Dendritic cell treated with granulocyte-macrophage colony-stimulating factor and Interleukin-4, amounts not matched to agents 40 ng/mL and 50 ng/mL, for 4 days (primary cell): ENCODE measurements around the gene EFCAB7.

ENCODE experiments used
- H3K27ac Mint-ChIP-seq: one replicate; pipeline ENCODE4 v1.8.0; 2022; ENCODE audit warnings: mild to moderate bottlenecking, mixed read lengths
- H3K27me3 Mint-ChIP-seq: one replicate; pipeline ENCODE4 v1.8.0; 2022; ENCODE audit warnings: mild to moderate bottlenecking, mixed read lengths
- H3K36me3 Mint-ChIP-seq: one replicate; pipeline ENCODE4 v1.8.0; 2022; ENCODE audit warnings: low read depth, mixed read lengths
- H3K4me1 Mint-ChIP-seq: one replicate; pipeline ENCODE4 v1.8.0; 2022; ENCODE audit warnings: low read depth, mixed read lengths
- H3K4me3 Mint-ChIP-seq: one replicate; pipeline ENCODE4 v1.8.0; 2022; ENCODE audit warnings: mild to moderate bottlenecking, moderate library complexity, mixed read lengths
- H3K9me3 Mint-ChIP-seq: one replicate; pipeline ENCODE4 v1.8.0; 2022; ENCODE audit warnings: mixed read lengths
- intact Hi-C: fragments of 100-400 bp; cut with micrococcal nuclease; formaldehyde crosslinking; loops from one replicate; pipeline ENCODE4 v1.15.0; 2022

Gene EFCAB7

GRCh38 chr1:63522891-63523728 lies at the start of gene EFCAB7, which contains the start of gene ITGB3BP:
Gene EFCAB7 (plus strand): TSS chr1:63523525. CDS start chr1:63525573, 2,048 bp downstream.
Gene ITGB3BP (minus strand): TSS chr1:63523225. CDS start chr1:63523133, 92 bp downstream.
- Mint-ChIP-seq H3K4me1 (peaks cover 7% of the 10 kb centered on the region), H3K27me3 (no peaks in the 10 kb centered on the region), H3K4me3 (peak within 1 kb of the TSS; percentile 86), H3K9me3 (no peaks in the 10 kb centered on the region), H3K36me3 (peaks cover 10% of the 10 kb centered on the region), H3K27ac (peak within 1 kb of the TSS; percentile 95)
- intact Hi-C loops = loop anchor here (2.0 kb wide), 2 partner anchors 156 to 196 kb away; partner anchors contain the start of gene ALG6

- H3K27ac Mint-ChIP-seq = no peak overlapping the region
- no peaks in the 10 kb centered on the region for H3K36me3 Mint-ChIP-seq
- H3K27me3 Mint-ChIP-seq = no peaks in the 10 kb centered on the region
- no peaks in the 10 kb centered on the region for H3K4me1 Mint-ChIP-seq
- H3K4me3 Mint-ChIP-seq = no peak overlapping the region
- no peaks in the 10 kb centered on the region for H3K9me3 Mint-ChIP-seq
- intact Hi-C loops = no loop called here
Observed at GRCh38 chr1:63475761-63476160, 47.6 kb upstream of the EFCAB7 start.

GRCh38 chr1:63480057-63480456 lies 43.3 kb upstream of the EFCAB7 start:
- intact Hi-C loops = no loop called here
- no peak overlapping the region for H3K4me3 Mint-ChIP-seq
- H3K36me3 Mint-ChIP-seq = no peaks in the 10 kb centered on the region
- H3K4me1 Mint-ChIP-seq = no peaks in the 10 kb centered on the region
- H3K27ac Mint-ChIP-seq = no peak overlapping the region
- no peaks in the 10 kb centered on the region for H3K9me3 Mint-ChIP-seq
- H3K27me3 Mint-ChIP-seq = no peaks in the 10 kb centered on the region

- H3K27me3 Mint-ChIP-seq = no peaks in the 10 kb centered on the region
- intact Hi-C loops = no loop called here
- H3K9me3 Mint-ChIP-seq = no peaks in the 10 kb centered on the region
- no peaks in the 10 kb centered on the region for H3K4me1 Mint-ChIP-seq
- H3K36me3 Mint-ChIP-seq = no peaks in the 10 kb centered on the region
- H3K27ac Mint-ChIP-seq = no peak overlapping the region
- H3K4me3 Mint-ChIP-seq = no peak overlapping the region
Observed at GRCh38 chr1:63486629-63487028, 36.7 kb upstream of the EFCAB7 start.

- no peaks in the 10 kb centered on the region for H3K9me3 Mint-ChIP-seq
- H3K27ac Mint-ChIP-seq = no peak overlapping the region
- no peaks in the 10 kb centered on the region for H3K27me3 Mint-ChIP-seq
- peaks cover 2% of the 10 kb centered on the region for H3K4me1 Mint-ChIP-seq
- H3K4me3 Mint-ChIP-seq = no peak overlapping the region
- intact Hi-C loops = no loop called here
- H3K36me3 Mint-ChIP-seq = no peaks in the 10 kb centered on the region
Observed at GRCh38 chr1:63487336-63488065, 35.8 kb upstream of the EFCAB7 start.

- Mint-ChIP-seq H3K36me3 (no peaks in the 10 kb centered on the region), H3K27me3 (no peaks in the 10 kb centered on the region), H3K4me3 (no peak overlapping the region), H3K9me3 (no peaks in the 10 kb centered on the region), H3K4me1 (peaks cover 7% of the 10 kb centered on the region), H3K27ac (no peak overlapping the region)
- intact Hi-C loops = no loop called here
Observed at GRCh38 chr1:63497577-63497976, 25.7 kb upstream of the EFCAB7 start.

GRCh38 chr1:63498106-63498505 lies 25.2 kb upstream of the EFCAB7 start:
- intact Hi-C loops = no loop called here
- no peak overlapping the region for H3K4me3 Mint-ChIP-seq
- H3K27me3 Mint-ChIP-seq = no peaks in the 10 kb centered on the region
- H3K9me3 Mint-ChIP-seq = no peaks in the 10 kb centered on the region
- peaks cover 5% of the 10 kb centered on the region for H3K4me1 Mint-ChIP-seq
- no peaks in the 10 kb centered on the region for H3K36me3 Mint-ChIP-seq
- no peak overlapping the region for H3K27ac Mint-ChIP-seq

GRCh38 chr1:63501256-63501655 lies 22.1 kb upstream of the EFCAB7 start:
- Mint-ChIP-seq H3K27me3 (no peaks in the 10 kb centered on the region), H3K4me1 (peaks cover 5% of the 10 kb centered on the region), H3K4me3 (no peak overlapping the region), H3K9me3 (peaks cover 9% of the 10 kb centered on the region), H3K27ac (no peak overlapping the region), H3K36me3 (peaks cover 12% of the 10 kb centered on the region)
- intact Hi-C loops = no loop called here

- Mint-ChIP-seq H3K27ac (no peak overlapping the region), H3K36me3 (peaks cover 13% of the 10 kb centered on the region)
- intact Hi-C loops = no loop called here
Observed at GRCh38 chr1:63506782-63507181, 16.5 kb upstream of the EFCAB7 start.

GRCh38 chr1:63509718-63510117 lies 13.6 kb upstream of the EFCAB7 start:
- peaks cover 9% of the 10 kb centered on the region for H3K9me3 Mint-ChIP-seq
- H3K4me3 Mint-ChIP-seq = no peak overlapping the region
- H3K27me3 Mint-ChIP-seq = no peaks in the 10 kb centered on the region
- intact Hi-C loops = no loop called here
- H3K36me3 Mint-ChIP-seq = peaks cover 13% of the 10 kb centered on the region
- no peak overlapping the region for H3K27ac Mint-ChIP-seq
- H3K4me1 Mint-ChIP-seq = no peaks in the 10 kb centered on the region

More at GRCh38 chr1:63506782-63507181, 16.5 kb upstream of the EFCAB7 start:
- Mint-ChIP-seq H3K9me3 (peaks cover 9% of the 10 kb centered on the region), H3K27me3 (no peaks in the 10 kb centered on the region), H3K4me3 (no peak overlapping the region), H3K4me1 (no peaks in the 10 kb centered on the region)

GRCh38 chr1:63512584-63512983 lies 10.7 kb upstream of the EFCAB7 start:
- intact Hi-C loops = no loop called here
- Mint-ChIP-seq H3K27ac (no peak overlapping the region), H3K9me3 (no peaks in the 10 kb centered on the region), H3K4me1 (no peaks in the 10 kb centered on the region), H3K4me3 (no peak overlapping the region), H3K36me3 (no peaks in the 10 kb centered on the region), H3K27me3 (no peaks in the 10 kb centered on the region)

- intact Hi-C loops = no loop called here
- no peaks in the 10 kb centered on the region for H3K9me3 Mint-ChIP-seq
- H3K36me3 Mint-ChIP-seq = no peaks in the 10 kb centered on the region
- H3K4me1 Mint-ChIP-seq = no peaks in the 10 kb centered on the region
- H3K27ac Mint-ChIP-seq = no peak overlapping the region
- no peak overlapping the region for H3K4me3 Mint-ChIP-seq
- H3K27me3 Mint-ChIP-seq = no peaks in the 10 kb centered on the region
Observed at GRCh38 chr1:63516629-63517028, 6.7 kb upstream of the EFCAB7 start.

- Mint-ChIP-seq H3K4me3 (peak overlapping the region; percentile 86), H3K4me1 (peaks cover 7% of the 10 kb centered on the region), H3K27me3 (no peaks in the 10 kb centered on the region), H3K27ac (peak overlapping the region; percentile 95), H3K36me3 (peaks cover 10% of the 10 kb centered on the region), H3K9me3 (no peaks in the 10 kb centered on the region)
- intact Hi-C loops = loop anchor here (2.0 kb wide), 2 partner anchors 157 to 197 kb away; partner anchors contain the start of gene ALG6
Observed at GRCh38 chr1:63523738-63524137, 413 bp downstream of the EFCAB7 start.

GRCh38 chr1:63524201-63524600 lies 876 bp downstream of the EFCAB7 start:
- Mint-ChIP-seq H3K36me3 (peaks cover 10% of the 10 kb centered on the region), H3K9me3 (no peaks in the 10 kb centered on the region), H3K27ac (peak overlapping the region; percentile 95), H3K4me1 (peaks cover 7% of the 10 kb centered on the region), H3K4me3 (no peak overlapping the region), H3K27me3 (no peaks in the 10 kb centered on the region)
- intact Hi-C loops = no loop called here
